WTC11 (cell line): ENCODE results near the gene NOPCHAP1.

Source experiments
- CTCF ChIP-seq: fragments of 200-600 bp; IDR thresholded peaks from 2 replicates; pipeline ENCODE4 v1.8.0; 2022; ENCODE audit warnings: antibody characterized with exemption
- FOXP1 ChIP-seq: sonication (generic); formaldehyde crosslinking; IDR thresholded peaks from 2 replicates; pipeline ENCODE4 v1.8.0; 2022; ENCODE audit warnings: missing genetic modification reagents, mild to moderate bottlenecking, moderate library complexity, borderline replicate concordance
- RORB ChIP-seq: fragments of 250-450 bp; sonication (Bioruptor Pico); IDR thresholded peaks from 2 replicates; pipeline ENCODE4 v1.9.0; 2021; ENCODE audit warnings: mild to moderate bottlenecking
- ZNF232 ChIP-seq: sonication (generic); formaldehyde crosslinking; IDR thresholded peaks from 2 replicates; pipeline ENCODE4 v1.8.0; 2022; ENCODE audit warnings: mild to moderate bottlenecking, missing genetic modification reagents
- ZNF423 ChIP-seq: fragments of 250-450 bp; sonication (Bioruptor Pico); IDR thresholded peaks from 2 replicates; pipeline ENCODE4 v2.1.2; 2022; ENCODE audit warnings: mild to moderate bottlenecking, moderate library complexity

GRCh38 chr12:104997541-104997940 is 11.4 kb downstream of the NOPCHAP1 start:
- TF ChIP-seq FOXP1 (CRISPR knock-in tag) (no peak), RORB (CRISPR knock-in tag) (no peak), ZNF423 (CRISPR knock-in tag) (no peak), ZNF232 (no peak), CTCF (no peak)
